Sigmoid colon (tissue), 4 donors: ENCODE results near the gene RNF217.

Source experiments
- EP300 ChIP-seq, 4 donors: sonication (generic); formaldehyde crosslinking; IDR thresholded peaks; one replicate each; pipeline ENCODE4 v1.6.1; 2017; ENCODE audit warnings: antibody characterized with exemption in 4 of 4
- POLR2A ChIP-seq, 2 donors: fragments of 450-650 bp; IDR thresholded peaks; one replicate each; pipeline ENCODE4 v1.6.1; 2016; ENCODE audit warnings: antibody characterized with exemption in 2 of 2, mild to moderate bottlenecking in 2 of 2, moderate library complexity in 2 of 2
- POLR2AphosphoS5 ChIP-seq, 4 donors: sonication (generic); formaldehyde crosslinking; IDR thresholded peaks; one replicate each; pipeline ENCODE4 v1.6.1; 2017; ENCODE audit warnings: antibody characterized with exemption in 4 of 4
- TF ChIP-seq, protein P1 (sequence below), 4 experiments: fragments of 450-650 bp in 3 of 4; fragments of 200-600 bp in 1 of 4; IDR thresholded peaks; one replicate each; pipeline ENCODE4 v1.5.1; 2016 to 2019; ENCODE audit warnings: antibody characterized with exemption in 4 of 4, mild to moderate bottlenecking in 3 of 4, moderate library complexity in 2 of 4

GRCh38 chr6:124984668-124985338 is 22.6 kb downstream of the RNF217 start:
- TF ChIP-seq, protein P1, sequence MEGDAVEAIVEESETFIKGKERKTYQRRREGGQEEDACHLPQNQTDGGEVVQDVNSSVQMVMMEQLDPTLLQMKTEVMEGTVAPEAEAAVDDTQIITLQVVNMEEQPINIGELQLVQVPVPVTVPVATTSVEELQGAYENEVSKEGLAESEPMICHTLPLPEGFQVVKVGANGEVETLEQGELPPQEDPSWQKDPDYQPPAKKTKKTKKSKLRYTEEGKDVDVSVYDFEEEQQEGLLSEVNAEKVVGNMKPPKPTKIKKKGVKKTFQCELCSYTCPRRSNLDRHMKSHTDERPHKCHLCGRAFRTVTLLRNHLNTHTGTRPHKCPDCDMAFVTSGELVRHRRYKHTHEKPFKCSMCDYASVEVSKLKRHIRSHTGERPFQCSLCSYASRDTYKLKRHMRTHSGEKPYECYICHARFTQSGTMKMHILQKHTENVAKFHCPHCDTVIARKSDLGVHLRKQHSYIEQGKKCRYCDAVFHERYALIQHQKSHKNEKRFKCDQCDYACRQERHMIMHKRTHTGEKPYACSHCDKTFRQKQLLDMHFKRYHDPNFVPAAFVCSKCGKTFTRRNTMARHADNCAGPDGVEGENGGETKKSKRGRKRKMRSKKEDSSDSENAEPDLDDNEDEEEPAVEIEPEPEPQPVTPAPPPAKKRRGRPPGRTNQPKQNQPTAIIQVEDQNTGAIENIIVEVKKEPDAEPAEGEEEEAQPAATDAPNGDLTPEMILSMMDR (IDR thresholded peaks at IDR 0.05) = no peak
- TF ChIP-seq POLR2A (IDR thresholded peaks at IDR 0.05) = no peak
- TF ChIP-seq POLR2AphosphoS5 (IDR thresholded peaks at IDR 0.05) = no peak
- no peak for TF ChIP-seq EP300 (IDR thresholded peaks at IDR 0.05)
